Karpas-422 (cell line): ENCODE measurements around the gene LSAMP. TPM values are rescaled to one million over a fixed set of nuclear protein-coding genes. Genes with fewer than 3 reads are reported as not detected.

ENCODE experiments used
- DNase-seq: peaks from one replicate; pipeline ENCODE4 v3.0.0-alpha.2; 2015
- H2AFZ ChIP-seq: fragments of 200-600 bp; sonication (generic); 2 replicates; pipeline ENCODE4 v1.6.1; 2014; ENCODE audit warnings: antibody characterized with exemption, low read length, mixed read lengths
- H3K27ac ChIP-seq: fragments of 200-600 bp; sonication (generic); 2 replicates; pipeline ENCODE4 v1.5.1; 2014; ENCODE audit warnings: mild to moderate bottlenecking, low read length, moderate library complexity
- H3K27me3 ChIP-seq: fragments of 200-600 bp; sonication (generic); 2 replicates; pipeline ENCODE4 v1.6.1; 2014; ENCODE audit warnings: low read length, mixed read lengths
- H3K36me3 ChIP-seq: fragments of 200-600 bp; sonication (generic); 2 replicates; pipeline ENCODE4 v1.6.1; 2014; ENCODE audit warnings: low read length, mixed read lengths; ENCODE audit not compliant: insufficient read depth
- H3K4me1 ChIP-seq: fragments of 200-600 bp; sonication (generic); 2 replicates; pipeline ENCODE4 v1.6.1; 2014; ENCODE audit warnings: mild to moderate bottlenecking, low read length, mixed read lengths
- H3K4me2 ChIP-seq: fragments of 200-600 bp; sonication (generic); 2 replicates; pipeline ENCODE4 v1.6.1; 2014; ENCODE audit warnings: low read length, low read depth, mild to moderate bottlenecking; ENCODE audit not compliant: poor library complexity, severe bottlenecking
- H3K4me3 ChIP-seq: fragments of 200-600 bp; sonication (generic); 2 replicates; pipeline ENCODE4 v1.5.1; 2014; ENCODE audit warnings: mild to moderate bottlenecking, antibody characterized with exemption, low read length, mixed read lengths
- H3K79me2 ChIP-seq: fragments of 200-600 bp; sonication (generic); 2 replicates; pipeline ENCODE4 v1.6.1; 2014; ENCODE audit warnings: mild to moderate bottlenecking, low read length, mixed read lengths
- H3K9ac ChIP-seq: fragments of 200-600 bp; sonication (generic); 2 replicates; pipeline ENCODE4 v1.6.0; 2014; ENCODE audit warnings: low read length
- H3K9me2 ChIP-seq: fragments of 200-600 bp; sonication (generic), shearing (Covaris generic); replicated peaks from 2 replicates; pipeline ENCODE4 v1.6.0; 2014; ENCODE audit warnings: mild to moderate bottlenecking, low read length, moderate library complexity; ENCODE audit not compliant: insufficient read depth
- H3K9me3 ChIP-seq: fragments of 300-700, 200-600 bp; sonication (generic); 2 replicates; pipeline ENCODE4 v1.6.1; 2014; ENCODE audit warnings: low read length, mixed read lengths
- H4K20me1 ChIP-seq: fragments of 200-600 bp; sonication (generic); 2 replicates; pipeline ENCODE4 v1.6.1; 2014; ENCODE audit warnings: mild to moderate bottlenecking, antibody characterized with exemption, low read length, low read depth; ENCODE audit not compliant: insufficient read depth
- total RNA-seq: library from RNA; depleted of rRNA; stranded (reverse); fragments of >200 nt; shearing (Covaris generic); gene quantifications from 2 replicates; pipeline ENCODE4 v1.2.3, GENCODE V29; 2014; ENCODE audit warnings: low replicate concordance

Gene LSAMP
- total RNA-seq, 1 experiment from 2014 or later = not detected

GRCh38 chr3:116198087-116198486 lies 247.2 kb downstream of the LSAMP start:
- Histone ChIP-seq H3K27ac (no peak overlapping the region), H3K9ac (no peak overlapping the region), H4K20me1 (no peaks in the 10 kb centered on the region), H3K4me2 (no peak overlapping the region), H3K4me3 (no peak overlapping the region), H3K27me3 (no peaks in the 10 kb centered on the region), H3K9me2 (no peaks in the 10 kb centered on the region), H2AFZ (no peak overlapping the region), H3K4me1 (no peaks in the 10 kb centered on the region), H3K9me3 (no peaks in the 10 kb centered on the region), H3K79me2 (no peaks in the 10 kb centered on the region), H3K36me3 (no peaks in the 10 kb centered on the region)
- DNase-seq = no peak

GRCh38 chr3:116192464-116192863 lies 252.8 kb downstream of the LSAMP start:
- Histone ChIP-seq H3K36me3 (no peaks in the 10 kb centered on the region), H3K27me3 (no peaks in the 10 kb centered on the region), H2AFZ (no peak overlapping the region), H3K9me3 (no peaks in the 10 kb centered on the region), H3K79me2 (no peaks in the 10 kb centered on the region), H3K9me2 (no peaks in the 10 kb centered on the region), H3K9ac (no peak overlapping the region), H3K27ac (no peak overlapping the region), H3K4me2 (no peak overlapping the region), H4K20me1 (no peaks in the 10 kb centered on the region), H3K4me3 (no peak overlapping the region), H3K4me1 (no peaks in the 10 kb centered on the region)
- DNase-seq = no peak

- H3K9me2 ChIP-seq = no peaks in the 10 kb centered on the region; the same call in 1 of the 2 replicates
- H3K9me3 ChIP-seq = no peaks in the 10 kb centered on the region
- H2AFZ ChIP-seq = no peak overlapping the region
- H3K36me3 ChIP-seq = no peaks in the 10 kb centered on the region
- H3K27ac ChIP-seq = no peak overlapping the region
- no peaks in the 10 kb centered on the region for H3K79me2 ChIP-seq
- no peak overlapping the region for H3K9ac ChIP-seq
- no peaks in the 10 kb centered on the region for H3K4me1 ChIP-seq
- no peak for DNase-seq
- no peak overlapping the region for H3K4me2 ChIP-seq
- H3K27me3 ChIP-seq = no peaks in the 10 kb centered on the region
- no peaks in the 10 kb centered on the region for H4K20me1 ChIP-seq
- H3K4me3 ChIP-seq = no peak overlapping the region
These were observed 253.9 kb downstream of the LSAMP start for GRCh38 chr3:116191409-116191808.

GRCh38 chr3:116190095-116190494 lies 255.2 kb downstream of the LSAMP start:
- Histone ChIP-seq H3K9ac (no peak overlapping the region), H3K9me3 (no peaks in the 10 kb centered on the region), H3K79me2 (no peaks in the 10 kb centered on the region), H3K9me2 (no peaks in the 10 kb centered on the region; the same call in 1 of the 2 replicates), H3K27me3 (no peaks in the 10 kb centered on the region), H3K4me3 (no peak overlapping the region), H3K27ac (no peak overlapping the region), H3K36me3 (no peaks in the 10 kb centered on the region), H3K4me2 (no peak overlapping the region), H2AFZ (no peak overlapping the region), H4K20me1 (no peaks in the 10 kb centered on the region), H3K4me1 (no peaks in the 10 kb centered on the region)
- DNase-seq = no peak

GRCh38 chr3:116188231-116188785 lies 257.0 kb downstream of the LSAMP start:
- Histone ChIP-seq H4K20me1 (no peaks in the 10 kb centered on the region), H3K4me2 (no peak overlapping the region), H3K4me1 (no peaks in the 10 kb centered on the region), H3K9ac (no peak overlapping the region), H3K4me3 (no peak overlapping the region), H2AFZ (no peak overlapping the region), H3K79me2 (no peaks in the 10 kb centered on the region), H3K9me2 (no peaks in the 10 kb centered on the region; the same call in 1 of the 2 replicates), H3K36me3 (no peaks in the 10 kb centered on the region), H3K9me3 (no peaks in the 10 kb centered on the region), H3K27ac (no peak overlapping the region), H3K27me3 (no peaks in the 10 kb centered on the region)
- DNase-seq = no peak

- Histone ChIP-seq H3K9ac (no peak overlapping the region), H3K9me2 (no peaks in the 10 kb centered on the region; the same call in 1 of the 2 replicates), H3K4me2 (no peak overlapping the region)
These were observed 259.2 kb downstream of the LSAMP start for GRCh38 chr3:116186049-116186448.

GRCh38 chr3:116181159-116181558 lies 264.1 kb downstream of the LSAMP start:
- H3K36me3 ChIP-seq = no peaks in the 10 kb centered on the region
- H3K4me1 ChIP-seq = no peaks in the 10 kb centered on the region
- H3K9me3 ChIP-seq = no peaks in the 10 kb centered on the region
- no peak overlapping the region for H3K4me2 ChIP-seq
- no peak for DNase-seq
- H2AFZ ChIP-seq = no peak overlapping the region
- H4K20me1 ChIP-seq = no peaks in the 10 kb centered on the region
- no peak overlapping the region for H3K9ac ChIP-seq
- H3K27ac ChIP-seq = no peak overlapping the region
- no peaks in the 10 kb centered on the region for H3K27me3 ChIP-seq
- no peaks in the 10 kb centered on the region for H3K79me2 ChIP-seq
- no peak overlapping the region for H3K4me3 ChIP-seq
- no peaks in the 10 kb centered on the region for H3K9me2 ChIP-seq

More at GRCh38 chr3:116186049-116186448, 259.2 kb downstream of the LSAMP start:
- Histone ChIP-seq H3K79me2 (no peaks in the 10 kb centered on the region), H2AFZ (no peak overlapping the region), H4K20me1 (no peaks in the 10 kb centered on the region), H3K36me3 (no peaks in the 10 kb centered on the region), H3K4me3 (no peak overlapping the region), H3K4me1 (no peaks in the 10 kb centered on the region), H3K9me3 (no peaks in the 10 kb centered on the region), H3K27ac (no peak overlapping the region), H3K27me3 (no peaks in the 10 kb centered on the region)
- DNase-seq = no peak

GRCh38 chr3:116179091-116179490 lies 266.2 kb downstream of the LSAMP start:
- H3K9me3 ChIP-seq = no peaks in the 10 kb centered on the region
- H3K27me3 ChIP-seq = no peaks in the 10 kb centered on the region
- no peak overlapping the region for H3K9ac ChIP-seq
- no peak overlapping the region for H3K4me2 ChIP-seq
- H3K4me1 ChIP-seq = no peaks in the 10 kb centered on the region
- no peaks in the 10 kb centered on the region for H3K9me2 ChIP-seq
- H4K20me1 ChIP-seq = no peaks in the 10 kb centered on the region
- H2AFZ ChIP-seq = no peak overlapping the region
- no peak overlapping the region for H3K4me3 ChIP-seq
- no peaks in the 10 kb centered on the region for H3K36me3 ChIP-seq
- H3K79me2 ChIP-seq = no peaks in the 10 kb centered on the region
- no peak for DNase-seq
- no peak overlapping the region for H3K27ac ChIP-seq
